HG03025 (cell line): ENCODE data around the gene CABP4.

Experiments
- ATAC-seq: cut with Tn5 transposase; IDR thresholded peaks from one replicate; pipeline ENCODE4 v1.9.1; 2021; ENCODE audit warnings: mild to moderate bottlenecking, moderate library complexity; ENCODE audit not compliant: unreplicated experiment, low FRiP score

The CABP4 gene

DNA sequence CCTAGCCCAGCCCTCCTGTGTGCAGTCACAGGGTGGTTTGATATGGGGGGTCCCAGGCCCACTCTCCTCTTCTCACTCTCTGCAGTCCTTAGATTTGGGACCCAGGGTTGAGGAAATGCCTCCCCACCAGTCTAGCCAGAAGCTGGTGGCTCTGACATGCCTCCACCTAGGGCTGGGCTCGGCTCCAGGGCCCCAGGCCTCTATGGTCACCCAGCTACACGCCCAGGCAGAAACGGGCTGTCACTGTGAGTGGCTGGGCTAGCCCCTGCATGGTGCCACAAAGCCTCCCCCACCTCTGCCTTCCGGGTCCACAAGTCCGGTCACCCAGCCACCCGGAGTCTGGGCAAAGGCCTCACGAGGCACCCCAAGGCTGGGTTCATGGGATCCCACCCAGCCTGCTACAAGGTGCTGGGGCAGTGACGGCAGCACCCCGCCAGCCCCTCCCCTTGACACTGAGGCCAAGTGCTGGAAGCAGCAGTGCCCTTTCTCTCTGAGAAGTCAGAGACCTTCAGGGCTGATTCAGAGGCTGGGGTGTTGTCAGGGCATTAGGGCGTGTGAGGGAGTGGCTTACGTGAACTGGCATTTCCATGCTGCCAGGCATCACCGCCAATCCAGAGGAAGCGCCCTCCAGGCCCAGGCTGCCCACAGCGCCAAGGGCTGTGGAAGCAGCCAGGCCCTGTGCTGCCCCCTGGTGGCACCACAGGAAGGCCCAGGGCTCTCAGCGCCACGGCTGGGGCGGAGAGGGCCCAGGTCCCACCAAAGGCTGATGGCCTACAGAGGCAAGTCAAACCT lies 50.6 kb downstream of the CABP4 start:
- no peak for ATAC-seq

DNA sequence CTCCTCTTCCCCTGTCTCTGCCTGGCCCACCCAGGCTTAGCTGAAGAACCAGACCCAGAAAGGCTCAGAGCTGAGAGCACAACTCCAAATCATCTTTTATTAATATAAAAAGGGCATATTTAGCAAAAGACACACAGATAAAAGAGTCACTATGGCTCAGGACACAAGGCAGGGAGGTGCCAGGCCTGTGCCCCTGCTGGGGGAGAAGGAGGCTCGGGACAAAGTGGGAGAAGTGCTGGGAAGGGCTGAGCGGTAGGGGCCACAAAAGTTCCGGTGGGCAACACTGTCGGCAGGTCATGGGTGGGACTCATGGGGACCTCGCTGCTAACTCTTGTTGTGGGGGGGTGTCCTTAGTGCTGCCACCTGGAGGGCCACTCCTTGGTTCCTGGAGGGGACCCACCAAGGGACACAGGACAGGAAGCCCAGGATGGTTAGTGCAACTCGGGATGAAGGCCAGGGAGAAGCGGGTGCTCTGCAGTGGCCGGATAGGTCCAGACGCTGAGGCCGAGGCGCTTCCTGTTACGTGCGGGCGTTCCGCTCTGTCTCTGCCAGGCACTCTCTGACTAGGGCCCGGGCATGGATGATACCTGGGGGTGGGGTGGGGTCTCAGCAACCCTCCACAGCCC lies 51.4 kb downstream of the CABP4 start:
- ATAC-seq: no peak

DNA sequence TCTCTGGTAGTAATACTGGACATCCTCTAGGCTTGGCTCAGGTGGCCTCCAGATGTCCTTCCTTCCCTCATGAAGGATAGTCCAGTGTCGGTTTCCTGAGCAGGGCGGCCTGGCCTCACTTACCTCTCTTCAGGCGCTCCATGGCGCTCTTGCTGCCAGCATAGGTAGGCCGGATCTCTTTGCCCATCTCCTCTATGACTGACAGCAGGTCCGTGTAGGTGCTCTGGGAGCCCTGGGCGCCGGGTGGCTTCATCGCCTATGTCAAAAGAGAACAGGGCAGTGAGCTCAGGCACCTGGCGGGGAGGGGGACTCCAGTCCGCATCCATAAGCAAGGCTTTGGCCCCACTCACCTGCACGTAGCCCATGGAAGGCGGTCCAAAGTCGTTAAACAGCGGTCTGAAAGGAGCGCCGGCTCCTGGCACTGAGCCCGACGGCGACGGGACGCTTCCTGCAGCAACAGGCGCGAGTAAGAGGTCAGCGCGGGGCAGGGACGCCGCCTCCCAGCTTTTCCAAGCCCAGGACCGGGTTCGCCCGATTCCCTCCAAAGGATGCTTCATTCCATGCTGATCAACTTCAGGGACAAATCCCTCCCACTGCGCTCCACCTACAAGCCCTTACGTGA lies 52.2 kb downstream of the CABP4 start:
- no peak for ATAC-seq

DNA sequence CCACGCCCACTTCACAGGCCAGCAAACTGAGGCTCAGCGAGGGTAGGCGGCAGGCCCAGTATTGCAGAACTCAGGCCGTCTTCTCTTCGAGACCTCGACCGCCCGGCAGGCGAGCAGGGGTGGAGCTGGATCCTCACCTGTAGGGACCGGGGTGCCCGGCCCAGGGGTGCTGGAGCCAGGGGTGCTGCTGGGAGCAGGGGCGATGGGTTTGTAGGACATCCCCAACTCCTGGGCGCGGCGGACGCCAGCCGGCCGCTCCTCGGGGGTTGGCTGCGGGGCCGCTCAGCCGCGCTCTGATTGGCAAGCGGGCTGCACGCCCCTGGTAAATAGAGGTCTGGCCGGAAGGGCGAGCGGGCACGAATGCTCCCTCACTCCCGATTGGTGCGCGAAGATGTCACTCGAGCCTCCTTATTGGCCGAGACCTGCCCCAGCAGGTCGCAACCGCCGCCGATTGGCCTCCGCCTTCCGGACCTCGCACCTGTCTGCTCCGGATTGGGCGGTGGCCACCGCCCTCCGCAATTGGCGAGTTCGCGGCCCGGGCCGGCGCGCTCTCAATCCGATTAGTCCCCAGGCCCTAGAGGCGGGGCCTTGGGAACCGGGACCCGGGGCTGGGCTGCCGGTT lies 52.8 kb downstream of the CABP4 start, which contains the start of gene CDK2AP2:
TSS of gene CDK2AP2 (minus strand) at position 299 of the 622 bp plus-strand sequence. CDS start at position 219, 80 bp downstream.
- ATAC-seq: peak; percentile 65

DNA sequence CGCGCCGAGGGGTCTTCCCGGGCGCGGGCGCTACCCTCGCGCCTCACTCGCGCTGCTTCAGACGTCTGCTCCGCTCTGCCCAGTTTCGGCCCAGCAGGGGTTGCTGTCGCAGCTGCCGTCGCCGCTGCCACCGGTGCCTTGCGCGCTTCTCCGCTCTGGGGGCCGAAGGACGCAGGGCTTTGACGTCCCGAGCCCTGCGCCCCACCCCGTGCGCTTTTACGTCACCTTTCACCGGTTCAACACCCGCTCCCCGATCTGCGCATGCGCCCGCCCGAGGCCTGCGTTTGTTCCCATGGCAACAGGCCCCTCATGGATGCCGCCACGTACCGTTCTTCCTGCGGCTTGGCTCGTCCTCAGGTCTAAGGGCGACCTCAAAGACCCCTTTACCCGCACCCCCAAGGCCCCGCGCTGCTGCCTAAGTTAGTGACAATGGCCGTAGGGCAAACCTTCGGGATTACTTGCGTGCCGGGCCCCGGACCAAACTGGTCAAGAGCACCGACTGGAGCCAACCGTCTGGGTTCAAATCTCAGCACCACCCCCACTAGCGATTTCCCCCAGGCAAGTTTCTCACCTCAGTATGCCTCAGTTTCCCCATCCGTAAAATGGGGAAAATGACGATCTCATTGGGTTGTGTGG lies 53.5 kb downstream of the CABP4 start:
- peak; percentile 32 for ATAC-seq

DNA sequence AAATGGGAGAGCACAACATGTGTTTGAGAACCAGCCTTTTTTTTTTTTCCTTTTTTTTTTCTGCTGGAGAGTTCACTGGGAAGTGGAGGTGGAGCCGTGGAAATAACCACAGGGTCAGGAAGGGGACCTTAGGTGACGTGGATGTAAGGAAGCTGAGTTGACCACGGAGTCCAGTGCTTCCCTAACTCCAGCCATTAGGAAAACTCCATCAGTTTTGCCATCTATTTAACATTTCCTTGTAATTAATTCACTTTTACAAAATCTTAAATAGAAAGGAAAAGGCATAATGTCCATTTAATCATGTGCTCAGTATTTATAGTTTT lies 54.8 kb downstream of the CABP4 start:
- no peak for ATAC-seq
